HG03066 (cell line): ENCODE data around the gene MZT2A.
A peak's percentile ranks its signal among the peaks of the same experiment; 100 is the strongest.
"Not testable (repeated sequence)": the region's sequence is repeated elsewhere in the genome, so short reads cannot be mapped to it uniquely, and the experiment has no call there.

Experiments used
- ATAC-seq: cut with Tn5 transposase; IDR thresholded peaks from one replicate; pipeline ENCODE4 v1.9.1; 2021; ENCODE audit warnings: low read depth; ENCODE audit not compliant: unreplicated experiment

Gene MZT2A

GRCh38 chr2:131521524-131521923 is 29.3 kb upstream of the MZT2A start:
- ATAC-seq = not testable (repeated sequence)

- ATAC-seq = no peak
These were observed 28.3 kb upstream of the MZT2A start for GRCh38 chr2:131520526-131520925.

GRCh38 chr2:131519871-131520470 is 27.8 kb upstream of the MZT2A start:
- not testable (repeated sequence) for ATAC-seq

- ATAC-seq = no peak
These were observed 27.3 kb upstream of the MZT2A start for GRCh38 chr2:131519466-131519865.

- not testable (repeated sequence) for ATAC-seq
These were observed 26.3 kb upstream of the MZT2A start for GRCh38 chr2:131518531-131518930.

- not testable (repeated sequence) for ATAC-seq
These were observed 25.7 kb upstream of the MZT2A start for GRCh38 chr2:131517856-131518255.

- ATAC-seq = no peak
These were observed 25.1 kb upstream of the MZT2A start for GRCh38 chr2:131517106-131517831.

GRCh38 chr2:131516621-131517020 is 24.4 kb upstream of the MZT2A start:
- not testable (repeated sequence) for ATAC-seq

GRCh38 chr2:131516011-131516410 is 23.8 kb upstream of the MZT2A start:
- ATAC-seq = no peak

- ATAC-seq = not testable (repeated sequence)
These were observed 23.0 kb upstream of the MZT2A start for GRCh38 chr2:131515235-131515634.

GRCh38 chr2:131514408-131515166 is 22.4 kb upstream of the MZT2A start:
- ATAC-seq = peak; percentile 65

GRCh38 chr2:131511969-131512870 is 20.0 kb upstream of the MZT2A start:
- not testable (repeated sequence) for ATAC-seq

- not testable (repeated sequence) for ATAC-seq
These were observed 19.2 kb upstream of the MZT2A start for GRCh38 chr2:131511291-131511968.

- ATAC-seq = no peak
These were observed 17.4 kb upstream of the MZT2A start for GRCh38 chr2:131509615-131510014.

GRCh38 chr2:131504082-131504750 is 12.0 kb upstream of the MZT2A start:
- not testable (repeated sequence) for ATAC-seq

- ATAC-seq = not testable (repeated sequence)
These were observed 11.4 kb upstream of the MZT2A start for GRCh38 chr2:131503587-131503986.

- peak; percentile 80 for ATAC-seq
These were observed 6.2 kb upstream of the MZT2A start for GRCh38 chr2:131498321-131498973.

GRCh38 chr2:131495506-131495905 is 3.3 kb upstream of the MZT2A start:
- ATAC-seq = not testable (repeated sequence)
